Right lobe of liver (tissue), 6 donors: ENCODE results near the gene MYO5A. TPM values are rescaled to one million over a fixed set of nuclear protein-coding genes. Genes with fewer than 3 reads are reported as not detected.
A peak's percentile ranks its signal among the peaks of the same experiment; 100 is the strongest.

ENCODE experiments used
- ATAC-seq, 4 donors: fragments of 200-7000 bp; cut with Tn5 transposase; one replicate each; pipeline ENCODE4 v1.9.1; 2020; ENCODE audit warnings: mild to moderate bottlenecking in 4 of 4, moderate library complexity in 4 of 4
- DNase-seq, 3 donors: peaks; one replicate each; pipeline ENCODE4 v3.0.0-alpha.2; 2020
- H3K27ac ChIP-seq, 3 donors: fragments of 200-600 bp; one replicate each; pipeline ENCODE4 v1.8.0; 2022
- H3K27me3 ChIP-seq, 2 donors: fragments of 200-600 bp; one replicate each; pipeline ENCODE4 v1.8.0; 2022
- H3K36me3 ChIP-seq, 4 donors: fragments of 200-600 bp; sonication (generic) in 1 of 4; one replicate each; pipeline versions ENCODE4 v1.5.1 to v1.8.0; 2017 to 2022; ENCODE audit warnings: control low read depth in 1 of 4
- H3K4me1 ChIP-seq, 4 donors: fragments of 200-600 bp; sonication (generic) in 1 of 4; one replicate each; pipeline versions ENCODE4 v1.5.1 to v1.8.0; 2017 to 2022; ENCODE audit warnings: control low read depth in 1 of 4
- H3K4me3 ChIP-seq, 3 donors: fragments of 200-600 bp; one replicate each; pipeline ENCODE4 v1.8.0; 2022
- H3K9me3 ChIP-seq, 4 donors: fragments of 200-600 bp; sonication (generic) in 1 of 4; one replicate each; pipeline versions ENCODE4 v1.5.1 to v1.8.0; 2017 to 2022; ENCODE audit warnings: control low read depth in 1 of 4
- CTCF ChIP-seq, 4 donors: fragments of 200-600 bp in 3 of 4; fragments of 450-650 bp in 1 of 4; IDR thresholded peaks; one replicate each; pipeline versions ENCODE4 v1.5.1 to v1.8.0; 2016 to 2022; ENCODE audit warnings: antibody characterized with exemption in 4 of 4, mild to moderate bottlenecking in 2 of 4
- POLR2A ChIP-seq: fragments of 450-650 bp; IDR thresholded peaks from one replicate; pipeline ENCODE4 v1.6.1; 2017; ENCODE audit warnings: antibody characterized with exemption, mild to moderate bottlenecking
- WGBS: methylation state at CpG from one replicate; pipeline ENCODE4 v1.1.6; 2018; ENCODE audit warnings: low coverage, low lambda C conversion rate; ENCODE audit not compliant: insufficient coverage; ENCODE audit errors: missing lambda C conversion rate; 5-methylcytosine and 5-hydroxymethylcytosine counted together
- intact Hi-C, 2 donors: fragments of 100-400 bp; cut with DNase I; formaldehyde crosslinking; loops; one replicate each; pipeline versions ENCODE4 v1.11.2 to v1.14.1; 2022
- total RNA-seq, 6 experiments: library from RNA; depleted of rRNA in 2 of 6; stranded (reverse); fragments of >200 nt in 2 of 6; fragmentation: NEBNext Ultra II Directional in 3 of 6; extraction: Animal tissue kit (Norgen Biotek cat#: 25700) in 3 of 6; gene quantifications; one replicate each; pipeline versions ENCODE4 v1.1.0 to v1.2.4, GENCODE V29; 2016 to 2023
- donor health status: DM: no; HTN: yes; CAD: no.
- donor health status: DM: no; HTN: no; CAD: no.
- donor health status: DM: no; HTN: no; CAD: no.
- donor health status: DM: no; HTN: yes; CAD: no.
- donor health status: DM: no; HTN: yes; CAD: no.

Gene MYO5A
- total RNA-seq, 6 experiments from 2014 or later: 3.2 to 13.3 (median 5.0) TPM

- peaks cover 0 to 17% (median 3%) of the 10 kb centered on the region in 4 donors for H3K4me1 ChIP-seq
- 4% methylated on average over 13 of the region's 28 CpGs for WGBS
- no peaks in the 10 kb centered on the region for H3K9me3 ChIP-seq
- H3K27ac ChIP-seq: peak overlapping the region in 1 of 3 donors; percentile 29
- H3K4me3 ChIP-seq: peak overlapping the region; percentile 52 to 83 (median 65)
- no peaks in the 10 kb centered on the region for H3K36me3 ChIP-seq
- no peak for DNase-seq
- intact Hi-C loops: no loop called here
- TF ChIP-seq POLR2A (no peak), CTCF (IDR thresholded peaks at IDR 0.05) (no peak)
- no peaks in the 10 kb centered on the region for H3K27me3 ChIP-seq
- ATAC-seq: peak in 3 of 4 donors; percentile 2 to 4 (median 3)
These were observed 753 bp upstream of the MYO5A start for GRCh38 chr15:52529341-52529924.

- intact Hi-C loops: no loop called here
- Histone ChIP-seq H3K9me3 (no peaks in the 10 kb centered on the region), H3K27me3 (no peaks in the 10 kb centered on the region), H3K4me3 (peak overlapping the region; percentile 65 to 83 (median 68)), H3K27ac (peak overlapping the region in 2 of 3 donors; percentile 24 to 29), H3K4me1 (peaks cover 0 to 17% (median 3%) of the 10 kb centered on the region in 4 donors), H3K36me3 (no peaks in the 10 kb centered on the region)
- ATAC-seq (peak in 3 of 4 donors; percentile 7 to 9 (median 8)), DNase-seq (peak in 2 of 3 donors; percentile 25 to 53)
- TF ChIP-seq POLR2A (no peak), CTCF (IDR thresholded peaks at IDR 0.05) (no peak)
- 16% methylated on average over 26 of the region's 32 CpGs for WGBS
These were observed 643 bp downstream of the MYO5A start for GRCh38 chr15:52527911-52528563.

GRCh38 chr15:52527196-52527910, 1.3 kb downstream of the MYO5A start:
- DNase-seq (no peak), ATAC-seq (no peak)
- no peaks in the 10 kb centered on the region for H3K36me3 ChIP-seq
- no peak for TF ChIP-seq POLR2A
- TF ChIP-seq CTCF (IDR thresholded peaks at IDR 0.05): no peak
- H3K27ac ChIP-seq: no peak overlapping the region
- intact Hi-C loops: no loop called here
- no peaks in the 10 kb centered on the region for H3K27me3 ChIP-seq
- H3K4me1 ChIP-seq: peaks cover 0 to 17% (median 3%) of the 10 kb centered on the region in 4 donors
- H3K4me3 ChIP-seq: peak overlapping the region in 2 of 3 donors; percentile 68 to 83
- H3K9me3 ChIP-seq: no peaks in the 10 kb centered on the region
- WGBS: 77% methylated on average over 7 of the region's 7 CpGs

GRCh38 chr15:52524223-52525136, 4.2 kb downstream of the MYO5A start:
- TF ChIP-seq POLR2A: no peak
- no peak for TF ChIP-seq CTCF (IDR thresholded peaks at IDR 0.05)
- Histone ChIP-seq H3K4me1 (peaks cover 0 to 13% (median 2%) of the 10 kb centered on the region in 4 donors), H3K4me3 (no peak overlapping the region), H3K36me3 (no peaks in the 10 kb centered on the region), H3K9me3 (no peaks in the 10 kb centered on the region), H3K27me3 (no peaks in the 10 kb centered on the region), H3K27ac (no peak overlapping the region)
- ATAC-seq: no peak
- WGBS: 82% methylated on average over 4 of the region's 4 CpGs
- DNase-seq: no peak
- intact Hi-C loops: no loop called here
